ENCODE measurements around the gene TBC1D32.
A peak's percentile ranks its signal among the peaks of the same experiment; 100 is the strongest.
"Not testable (repeated sequence)": the region's sequence is repeated elsewhere in the genome, so short reads cannot be mapped to it uniquely, and the experiment has no call there.

Gene TBC1D32

GRCh38 chr6:121112356-121112755 is 221.9 kb downstream of the TBC1D32 start:
- DNase-seq, result no peak

DNA sequence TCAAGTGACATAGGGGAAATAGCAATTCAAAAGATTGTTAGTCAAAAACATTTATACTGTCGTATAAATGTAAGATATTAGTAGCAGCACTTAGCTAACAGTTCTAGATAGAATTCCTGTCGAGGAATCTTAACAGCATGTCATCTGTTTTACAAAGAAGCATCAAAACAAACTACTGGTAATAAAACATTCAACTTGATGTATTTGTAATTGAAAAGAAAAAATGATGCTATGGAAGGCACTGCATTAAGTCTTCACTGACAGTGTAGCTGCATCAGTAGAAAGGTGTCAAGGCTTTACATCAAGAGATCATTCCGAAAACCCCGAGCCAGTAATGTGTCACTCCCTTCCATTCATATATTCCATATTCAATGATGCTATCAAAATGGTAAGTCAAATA is 223.5 kb downstream of the TBC1D32 start:
- no peak for DNase-seq

- no peak for DNase-seq
Measured at GRCh38 chr6:121106962-121107361, 227.3 kb downstream of the TBC1D32 start.

- no peak for DNase-seq
Measured at GRCh38 chr6:121105461-121105860, 228.8 kb downstream of the TBC1D32 start.

- DNase-seq, result no peak
Measured at GRCh38 chr6:121093928-121094327, 240.4 kb downstream of the TBC1D32 start.

DNA sequence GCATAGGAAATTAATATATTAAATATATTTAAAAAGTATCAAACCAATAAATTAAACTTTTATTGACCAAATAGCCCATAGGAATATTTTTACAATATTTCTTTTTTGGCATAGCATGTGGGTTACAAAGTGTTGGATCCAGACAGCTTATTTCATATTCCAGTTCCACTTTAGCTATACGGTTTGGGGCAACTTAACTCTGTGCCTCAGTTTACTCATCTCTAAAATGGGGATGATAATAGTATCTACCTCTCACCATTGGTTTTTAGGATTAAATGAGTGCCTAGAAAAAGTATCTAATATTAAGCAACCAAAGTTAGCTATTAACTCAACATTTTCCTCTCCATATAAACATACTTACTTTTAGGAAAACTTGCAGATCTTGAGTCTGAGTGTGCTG is 243.8 kb downstream of the TBC1D32 start:
- no peak for DNase-seq

- DNase-seq, result no peak
Measured at GRCh38 chr6:121086876-121087275, 247.4 kb downstream of the TBC1D32 start.

DNA sequence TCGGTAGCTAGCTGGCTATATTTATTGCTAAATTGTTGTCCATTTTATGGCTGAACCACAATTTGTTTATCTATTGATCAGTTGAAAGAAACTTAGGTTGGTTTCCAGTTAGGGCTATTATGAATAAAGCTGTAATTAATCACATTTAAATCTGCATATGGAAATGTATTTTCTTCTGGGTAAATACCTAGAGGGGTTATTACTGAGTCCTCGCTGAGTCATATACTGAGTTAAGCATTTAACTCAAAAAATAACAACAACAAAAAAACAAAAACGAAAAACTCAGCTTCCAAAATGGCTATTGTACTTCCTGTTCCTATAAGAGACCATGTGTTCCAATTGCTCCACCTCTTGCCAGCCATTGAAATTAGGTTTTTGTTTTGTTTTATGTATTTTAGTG is 258.2 kb downstream of the TBC1D32 start:
- DNase-seq, result no peak

DNA sequence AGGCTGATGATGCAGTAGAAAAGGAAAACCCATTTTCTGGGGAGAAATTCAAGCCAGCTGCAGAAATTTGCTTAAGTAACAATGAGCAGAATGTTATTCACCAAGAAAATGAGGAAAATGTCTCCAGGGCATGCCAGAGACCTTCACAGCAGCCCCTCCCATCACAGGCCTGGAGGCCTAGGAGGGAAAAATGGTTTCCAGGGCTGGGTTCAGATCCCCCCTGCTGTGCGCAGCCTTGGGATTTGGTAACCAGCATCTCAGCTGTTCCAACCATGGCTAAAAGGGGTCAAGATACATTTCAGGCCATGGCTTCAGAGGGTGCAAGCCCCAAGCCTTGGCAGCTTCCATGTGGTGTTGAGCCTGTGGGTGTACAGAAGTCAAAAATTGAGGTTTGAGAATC is 265.5 kb downstream of the TBC1D32 start:
- not testable (repeated sequence) for DNase-seq

GRCh38 chr6:121067381-121067780 is 266.9 kb downstream of the TBC1D32 start:
- no peak for DNase-seq

- no peak for DNase-seq
Measured at GRCh38 chr6:121064345-121064744, 269.9 kb downstream of the TBC1D32 start.

GRCh38 chr6:121055572-121056163 is 278.6 kb downstream of the TBC1D32 start:
- DNase-seq, result peak in 1 of 2 donors; percentile 40

DNA sequence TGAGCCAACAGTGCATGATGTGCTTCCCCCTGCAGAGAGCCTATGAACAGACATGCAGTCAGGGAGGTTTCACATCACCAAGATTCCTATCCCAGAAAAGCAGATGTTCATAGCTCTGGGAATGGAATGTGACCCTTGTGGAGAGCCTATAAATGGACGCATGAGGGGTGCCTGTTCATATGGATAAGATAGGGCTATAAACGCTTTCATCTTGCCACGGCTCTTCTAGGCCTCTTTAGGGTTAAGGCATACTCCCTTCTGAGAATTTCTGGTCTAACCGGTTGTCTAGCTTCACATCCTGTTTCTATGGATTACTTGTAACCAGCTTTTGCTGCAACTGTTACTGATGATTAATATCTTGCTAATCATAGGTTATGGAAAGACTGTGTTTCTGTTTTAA is 285.7 kb downstream of the TBC1D32 start:
- DNase-seq, result not testable (repeated sequence)

DNA sequence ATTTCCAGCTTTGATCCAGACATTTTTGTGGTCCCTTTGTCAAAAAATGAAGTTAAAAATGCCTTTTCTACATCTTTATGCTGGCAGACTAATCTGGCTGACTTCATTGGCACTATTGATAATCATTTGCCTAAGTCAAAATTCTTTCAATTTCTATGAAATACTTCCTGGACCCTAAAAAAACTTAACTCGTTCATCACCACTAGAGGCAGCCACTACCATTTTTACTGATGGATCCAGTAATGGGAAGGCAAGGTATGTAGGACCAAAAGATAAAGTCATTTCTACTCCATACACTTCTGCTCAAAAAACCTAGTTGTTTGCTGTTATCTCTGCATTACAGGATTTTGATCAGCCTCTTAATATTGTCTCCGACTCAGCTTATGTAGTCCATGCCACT is 289.4 kb downstream of the TBC1D32 start:
- not testable (repeated sequence) for DNase-seq

DNA sequence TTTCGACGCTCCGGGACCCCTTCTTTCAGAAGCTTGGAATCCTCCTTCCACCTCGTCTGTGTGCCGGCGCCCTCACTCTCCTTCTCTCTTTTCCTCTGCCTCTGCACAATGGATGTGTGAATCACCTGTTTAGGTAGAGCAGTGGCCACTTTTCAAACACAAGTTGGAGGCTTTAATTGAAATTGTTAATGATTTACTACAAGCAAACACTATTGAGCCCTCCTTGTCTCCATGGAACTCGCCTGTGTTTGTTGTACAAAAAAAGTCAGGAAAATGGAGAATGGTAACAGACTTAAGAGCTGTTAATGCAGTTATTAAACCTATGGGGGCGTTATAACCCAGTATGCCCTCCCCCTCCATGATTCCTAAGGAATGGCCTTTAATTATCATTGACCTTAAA is 290.6 kb downstream of the TBC1D32 start:
- not testable (repeated sequence) for DNase-seq

GRCh38 chr6:121043211-121043610 is 291.1 kb downstream of the TBC1D32 start:
- DNase-seq, result not testable (repeated sequence)

- DNase-seq, result no peak
Measured at GRCh38 chr6:121042766-121043165, 291.5 kb downstream of the TBC1D32 start.

DNA sequence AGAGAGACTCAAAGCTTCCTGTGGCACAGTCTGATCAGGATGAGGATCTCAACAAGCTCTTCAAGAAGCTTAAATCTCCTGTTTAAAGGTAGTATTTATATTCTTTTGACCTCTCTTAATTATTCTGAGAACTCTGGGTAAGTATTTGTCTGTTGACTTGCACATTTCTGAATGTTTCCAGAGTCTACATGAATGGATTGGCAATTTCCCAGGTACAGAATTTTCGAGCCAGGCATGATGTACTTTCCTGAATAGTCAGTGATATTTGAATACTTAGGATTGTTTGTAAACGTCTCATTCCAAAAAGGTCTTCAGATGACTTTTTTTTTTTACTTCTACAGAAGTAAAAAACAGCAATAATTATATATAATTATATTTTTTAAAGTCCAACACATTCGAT is 293.4 kb downstream of the TBC1D32 start:
- DNase-seq, result no peak

- no peak for DNase-seq
Measured at GRCh38 chr6:121033091-121033490, 301.2 kb downstream of the TBC1D32 start.

GRCh38 chr6:121032268-121033006 is 301.8 kb downstream of the TBC1D32 start:
- no peak for DNase-seq

All from CD4-positive, alpha-beta T cell treated with Interferon alpha-2 for 1 hour (primary cell).